NCI-H748 (cell line): ENCODE data around the gene KCNMA1.

Experiments used
- DNase-seq: peaks from one replicate; lab custom pipeline; 2025; ENCODE audit not compliant: unreplicated experiment; lab: John Stamatoyannopoulos, UW

The KCNMA1 gene

DNA sequence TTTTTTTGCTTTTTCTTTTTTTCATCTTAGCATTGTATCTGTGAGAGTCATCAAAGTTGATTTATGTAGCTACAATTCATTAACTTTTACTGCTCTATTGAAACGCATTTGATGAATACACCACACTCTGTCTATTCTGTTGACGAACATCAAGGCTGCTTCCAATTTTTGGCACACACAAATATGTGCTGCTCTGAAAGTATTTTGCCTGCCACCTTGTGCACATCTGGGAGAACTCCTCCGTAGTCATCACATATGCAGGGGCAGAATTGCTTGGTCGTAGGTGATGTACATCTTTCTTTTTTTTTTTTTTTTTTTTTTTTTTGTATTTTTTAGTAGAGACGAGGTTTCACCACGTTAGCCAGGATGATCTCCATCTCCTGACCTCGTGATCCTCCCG, 796.8 kb downstream of the KCNMA1 start:
- no peak for DNase-seq

DNA sequence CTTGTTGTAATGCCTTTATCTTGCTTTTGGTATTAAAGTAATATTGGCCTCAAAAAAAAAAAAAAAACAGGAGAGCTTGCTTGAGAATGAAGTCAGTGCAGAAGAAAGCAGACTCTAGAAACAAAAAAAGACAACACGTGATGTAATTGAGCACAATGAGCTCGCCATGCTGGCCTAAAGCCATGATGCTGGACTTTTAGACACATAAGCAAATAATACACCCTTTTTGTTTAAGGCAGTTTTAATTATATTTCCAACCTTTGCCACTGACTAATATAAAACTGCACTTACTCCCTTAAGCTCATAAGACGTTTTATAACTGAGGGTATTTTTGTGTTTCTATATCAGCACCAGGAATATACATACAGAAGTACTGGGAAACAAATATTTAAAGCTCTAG, 798.3 kb downstream of the KCNMA1 start:
- no peak for DNase-seq

DNA sequence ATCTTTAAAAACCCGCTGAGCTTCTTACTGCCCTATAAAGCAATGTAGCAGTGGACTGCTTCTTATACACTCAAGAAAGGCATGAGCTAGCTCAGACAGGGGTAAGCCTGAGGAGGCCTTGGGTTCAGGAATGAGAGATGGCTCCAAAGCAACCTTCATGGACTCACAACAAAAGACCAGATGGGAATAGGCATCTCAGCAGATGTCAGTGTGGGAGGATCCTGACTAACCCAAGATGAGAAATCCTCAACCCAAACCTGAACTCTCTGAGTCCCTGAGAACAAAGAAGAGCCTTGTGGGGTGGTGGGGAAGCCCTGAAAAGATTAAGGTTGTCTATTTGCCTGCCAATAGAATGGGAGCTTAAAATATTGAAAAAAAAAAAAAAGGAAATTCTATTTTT, 807.4 kb downstream of the KCNMA1 start:
- DNase-seq, result no peak

DNA sequence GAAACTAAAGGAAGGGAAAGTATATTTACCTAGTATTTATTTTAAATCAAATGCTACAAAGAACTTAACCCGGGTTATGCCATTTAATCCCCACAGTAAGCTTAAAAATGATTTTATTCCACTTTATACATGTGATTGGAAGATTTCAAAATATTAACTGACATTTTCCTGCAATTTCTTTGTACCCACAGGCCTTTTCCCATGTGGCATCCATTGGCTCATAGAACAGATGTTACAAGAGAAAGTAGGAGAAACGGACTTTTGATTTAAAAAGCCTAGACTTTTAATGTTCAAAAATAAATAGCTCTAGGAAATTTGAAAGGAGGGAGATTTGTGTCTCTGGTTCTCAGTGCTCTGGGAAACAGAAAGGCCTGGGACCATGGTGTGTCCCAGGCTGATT, 807.9 kb downstream of the KCNMA1 start:
- no peak for DNase-seq
